COR-L47 (cell line): ENCODE data around the gene KIRREL3.

ENCODE experiments used
- DNase-seq: peaks from one replicate; lab custom pipeline; 2025; lab: John Stamatoyannopoulos, UW

Gene KIRREL3

GRCh38 chr11:126914941-126915340 lies 85.6 kb downstream of the KIRREL3 start:
- DNase-seq: no peak

- DNase-seq: no peak
These were observed 86.4 kb downstream of the KIRREL3 start for GRCh38 chr11:126914166-126914565.

- no peak for DNase-seq
These were observed 96.0 kb downstream of the KIRREL3 start for GRCh38 chr11:126904520-126904919.

GRCh38 chr11:126901783-126902182 lies 98.8 kb downstream of the KIRREL3 start:
- DNase-seq: no peak

GRCh38 chr11:126899961-126900748 lies 100.4 kb downstream of the KIRREL3 start:
- DNase-seq: no peak

- no peak for DNase-seq
These were observed 101.8 kb downstream of the KIRREL3 start for GRCh38 chr11:126898802-126899201.

GRCh38 chr11:126897430-126897829 lies 103.1 kb downstream of the KIRREL3 start:
- DNase-seq: no peak

- no peak for DNase-seq
These were observed 104.5 kb downstream of the KIRREL3 start for GRCh38 chr11:126896025-126896424.

GRCh38 chr11:126893796-126894195 lies 106.8 kb downstream of the KIRREL3 start:
- no peak for DNase-seq

- DNase-seq: no peak
These were observed 107.8 kb downstream of the KIRREL3 start for GRCh38 chr11:126892756-126893155.

GRCh38 chr11:126891556-126892217 lies 108.9 kb downstream of the KIRREL3 start:
- no peak for DNase-seq

- no peak for DNase-seq
These were observed 110.0 kb downstream of the KIRREL3 start for GRCh38 chr11:126890561-126890960.

- no peak for DNase-seq
These were observed 112.4 kb downstream of the KIRREL3 start for GRCh38 chr11:126888115-126888712.

GRCh38 chr11:126886636-126887035 lies 113.9 kb downstream of the KIRREL3 start:
- no peak for DNase-seq

- no peak for DNase-seq
These were observed 114.5 kb downstream of the KIRREL3 start for GRCh38 chr11:126886085-126886484.

- no peak for DNase-seq
These were observed 116.0 kb downstream of the KIRREL3 start for GRCh38 chr11:126884594-126884993.

GRCh38 chr11:126884192-126884591 lies 116.4 kb downstream of the KIRREL3 start:
- DNase-seq: no peak

GRCh38 chr11:126880872-126881271 lies 119.7 kb downstream of the KIRREL3 start:
- no peak for DNase-seq

GRCh38 chr11:126879516-126879915 lies 121.1 kb downstream of the KIRREL3 start:
- DNase-seq: no peak

GRCh38 chr11:126878913-126879482 lies 121.6 kb downstream of the KIRREL3 start:
- no peak for DNase-seq

- no peak for DNase-seq
These were observed 125.7 kb downstream of the KIRREL3 start for GRCh38 chr11:126874831-126875230.

GRCh38 chr11:126874276-126874675 lies 126.3 kb downstream of the KIRREL3 start:
- DNase-seq: no peak

GRCh38 chr11:126871792-126872191 lies 128.8 kb downstream of the KIRREL3 start:
- no peak for DNase-seq
